NCI-H1694 treated with DMSO at 0.1 percent for 48 hours (cell line): ENCODE measurements around the gene MANBA.

ENCODE experiments used
- DNase-seq: peaks from one replicate; lab custom pipeline; 2025; lab: John Stamatoyannopoulos, UW

Gene MANBA

DNA sequence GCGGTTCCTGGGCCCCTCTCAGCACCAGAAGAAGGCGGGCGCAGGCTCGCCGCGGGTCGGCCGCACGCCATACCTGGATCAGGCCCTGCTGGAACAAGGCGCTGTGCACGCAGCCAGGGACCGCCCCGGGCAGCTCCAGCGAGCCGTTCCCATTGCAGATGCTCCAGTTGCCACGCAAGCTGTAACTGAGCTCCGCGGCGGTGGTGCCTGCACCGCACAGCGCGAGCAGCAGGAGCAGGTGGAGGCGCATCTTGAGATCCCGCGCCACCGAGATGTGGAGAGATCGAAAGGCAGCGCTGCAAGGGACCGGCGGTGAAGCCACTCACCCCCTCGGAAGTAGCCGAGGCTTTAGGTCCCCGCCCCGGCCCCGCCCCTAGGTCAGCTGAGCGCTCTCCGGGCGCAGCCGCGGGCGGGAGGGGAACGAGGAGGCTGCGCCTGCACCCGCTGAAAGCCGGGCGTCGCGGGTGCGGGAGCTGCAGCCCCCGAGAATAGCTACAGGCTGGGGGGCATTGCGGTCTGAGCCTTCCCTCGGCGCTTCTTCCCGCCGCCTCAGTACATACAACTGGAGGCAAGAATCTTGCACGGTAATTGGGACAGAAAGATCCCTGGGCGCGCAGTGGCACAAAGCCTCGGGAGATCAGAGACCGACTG is at the start of gene MANBA:
Gene MANBA (minus strand): TSS at position 324 of the 651 bp plus-strand sequence. CDS start 74 bp downstream, at position 250.
- peak; percentile 67 for DNase-seq

DNA sequence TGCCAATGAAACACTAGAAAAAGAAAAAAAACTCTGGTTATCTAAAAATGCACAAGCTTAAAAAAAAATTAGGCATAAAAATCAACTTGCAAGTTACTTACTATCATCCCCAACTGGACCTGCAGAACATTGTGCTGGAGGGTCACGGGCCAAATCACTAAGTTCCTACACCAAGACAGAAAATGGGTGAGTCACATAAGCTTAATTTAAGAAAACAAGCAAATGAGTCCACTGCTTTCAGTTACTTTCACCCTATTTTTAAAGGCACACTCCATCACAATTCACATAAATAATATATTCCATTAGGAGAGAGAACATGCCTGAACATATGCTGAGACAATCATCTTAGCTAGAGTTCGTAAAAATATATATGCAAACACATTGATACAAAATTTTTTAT is 48.9 kb upstream of the MANBA start:
- no peak for DNase-seq

DNA sequence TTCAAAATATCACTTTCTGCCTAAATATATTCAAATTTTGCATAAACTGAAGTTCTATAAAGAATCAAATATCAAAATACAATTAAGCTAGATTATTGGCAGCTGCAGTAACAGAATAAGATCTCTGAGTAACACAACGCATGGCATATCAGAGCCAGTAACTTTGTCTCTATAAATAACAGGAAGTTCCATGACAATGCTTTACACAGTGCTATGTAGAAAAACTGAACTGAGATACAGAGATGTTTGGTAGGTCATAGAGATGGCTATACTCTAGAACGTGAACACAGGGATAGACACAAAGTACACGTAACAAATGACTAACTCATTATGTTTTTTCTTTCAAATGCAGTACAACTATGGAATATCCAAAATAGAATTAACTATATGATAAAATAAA is 48.4 kb upstream of the MANBA start:
- no peak for DNase-seq

DNA sequence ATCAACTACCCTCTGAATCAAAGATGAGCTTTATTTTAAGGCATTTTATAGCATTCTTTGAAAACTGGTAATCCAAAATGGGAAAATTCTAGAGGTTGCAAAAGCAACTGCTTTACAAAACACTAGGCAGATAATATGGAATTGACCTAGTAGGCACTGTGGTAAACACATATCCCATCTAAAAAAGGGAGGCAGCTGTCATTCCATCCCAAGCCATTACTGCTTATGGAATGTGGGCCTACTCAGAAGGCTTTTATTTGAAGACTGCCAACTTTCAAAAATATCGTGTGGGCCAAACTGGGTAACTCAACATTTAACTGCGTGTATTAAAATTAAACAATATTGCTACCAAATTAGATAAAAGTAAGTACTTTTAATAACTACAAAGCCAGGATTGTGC is 47.2 kb upstream of the MANBA start:
- DNase-seq: no peak

DNA sequence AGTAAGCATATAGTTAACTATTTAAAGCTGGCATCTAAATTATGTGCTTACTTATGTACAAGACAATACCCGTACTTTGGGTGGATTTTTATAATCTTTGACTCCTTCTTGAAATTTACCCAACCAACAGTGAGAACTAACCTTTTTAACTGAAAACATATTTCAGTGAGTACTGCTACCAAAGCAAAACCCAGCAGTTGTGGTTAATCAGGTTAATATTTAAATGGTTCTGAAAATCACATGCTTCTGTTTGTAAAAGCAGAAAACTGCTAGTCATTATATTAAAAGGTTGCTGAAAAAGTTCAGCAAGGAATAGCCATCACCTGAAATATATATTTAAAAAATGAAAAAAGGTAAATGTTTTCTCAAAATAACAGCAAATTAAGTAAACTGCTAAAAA is 46.6 kb upstream of the MANBA start:
- DNase-seq: no peak

DNA sequence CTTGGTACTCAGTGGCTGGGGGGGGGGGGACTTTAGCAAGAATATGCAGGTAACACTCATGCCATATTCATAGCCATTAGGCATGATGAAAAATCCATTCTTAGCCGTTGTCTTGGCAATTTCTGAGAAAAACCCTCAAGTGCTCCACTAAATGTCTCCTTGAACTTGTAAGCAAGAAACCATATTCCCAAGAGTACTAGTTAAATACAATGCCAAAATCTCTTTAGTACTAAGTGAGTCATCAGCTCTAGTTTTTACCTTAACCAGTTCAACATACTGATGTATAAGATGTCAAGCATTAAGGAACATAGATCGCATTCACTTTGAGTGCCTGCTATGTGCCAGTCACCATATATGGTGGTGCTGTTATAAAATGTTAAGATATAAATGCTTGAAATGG is 39.0 kb upstream of the MANBA start:
- no peak for DNase-seq

DNA sequence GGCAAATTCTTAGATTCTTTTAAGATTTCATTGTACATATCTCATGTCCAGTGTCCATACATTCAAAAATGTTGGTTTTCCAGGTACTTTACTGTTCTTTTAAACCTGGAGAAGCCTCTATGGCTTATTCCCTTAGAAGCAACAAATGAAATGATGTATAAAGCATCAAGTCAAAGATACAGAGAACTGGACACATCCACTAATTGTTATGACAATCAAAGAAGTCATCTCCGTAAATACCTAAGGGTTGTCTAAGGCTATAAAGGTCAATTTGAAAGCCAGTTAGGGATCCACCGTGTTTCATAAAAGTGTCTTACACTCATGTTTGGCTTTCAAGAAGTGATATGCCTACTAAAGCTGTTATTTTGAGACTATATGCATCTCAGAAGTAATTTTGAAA is 34.2 kb upstream of the MANBA start:
- DNase-seq: no peak

DNA sequence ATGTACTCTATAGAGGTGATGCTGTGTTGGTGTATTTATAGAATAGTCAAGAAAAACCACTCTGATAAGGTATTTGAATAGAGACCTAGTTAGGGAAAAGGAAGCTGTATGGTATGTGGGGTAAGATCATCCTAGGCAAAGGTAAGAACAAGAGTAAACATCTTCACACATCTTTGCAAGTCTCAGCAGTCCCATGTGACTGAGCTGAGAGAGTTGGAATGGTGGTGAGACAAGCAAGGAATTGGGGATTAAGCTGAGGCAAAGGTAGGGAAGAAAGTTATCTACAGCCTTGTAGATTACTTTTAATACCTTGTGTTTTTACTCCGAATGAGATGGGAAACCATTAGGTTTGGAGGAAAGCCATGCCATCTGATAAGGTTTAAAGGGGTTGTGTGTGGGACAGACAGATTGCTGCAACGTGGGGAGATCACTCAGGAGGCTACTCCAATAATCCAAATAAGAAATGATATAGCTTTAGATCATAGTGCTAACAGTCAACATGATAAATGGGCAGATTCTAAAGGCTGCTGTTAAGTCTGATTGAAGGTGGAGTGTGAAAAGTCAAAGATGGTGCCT is 31.7 kb upstream of the MANBA start:
- no peak for DNase-seq

DNA sequence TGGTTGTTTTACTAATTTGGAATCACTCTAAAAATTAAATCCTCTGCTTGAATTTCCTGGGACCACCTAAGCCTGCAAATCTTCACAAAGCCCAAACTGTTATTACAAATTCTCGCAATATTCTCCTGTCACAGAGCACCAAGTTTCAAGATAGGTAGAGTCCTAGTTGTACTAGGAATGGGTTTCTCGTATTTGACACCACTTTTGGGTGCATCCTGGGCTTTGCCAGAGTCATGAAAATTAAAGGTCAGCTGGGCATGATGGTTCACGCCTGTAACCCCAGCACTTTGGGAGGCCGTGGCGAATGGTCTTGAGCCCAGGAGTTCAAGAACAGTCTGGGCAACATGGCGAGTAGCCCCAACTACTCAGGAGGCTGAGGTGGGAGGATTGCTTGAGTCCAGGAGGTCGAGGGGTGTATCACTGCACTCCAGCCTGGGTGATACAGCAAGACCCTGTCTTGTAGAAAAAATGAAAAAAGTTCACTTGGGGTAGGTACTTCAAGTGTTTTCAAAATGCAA is 30.6 kb upstream of the MANBA start:
- no peak for DNase-seq

DNA sequence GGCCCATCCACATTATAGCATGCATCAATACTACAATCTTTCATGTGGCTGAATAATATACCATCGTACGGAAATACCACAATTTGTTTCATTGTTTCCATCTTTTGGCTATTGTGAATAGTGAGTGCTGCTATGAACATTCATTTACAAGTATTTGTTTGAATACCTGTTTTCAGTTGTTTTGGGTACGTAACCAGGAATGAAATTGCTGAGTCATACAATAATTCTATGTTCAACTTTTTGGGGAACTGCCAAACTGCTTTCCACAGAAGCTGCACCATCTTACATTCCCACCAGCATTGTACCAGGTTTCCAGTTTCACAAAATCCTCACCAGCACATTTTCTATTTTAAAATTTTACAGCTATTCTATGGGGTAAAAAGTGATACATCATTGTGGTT is 28.5 kb upstream of the MANBA start:
- DNase-seq: no peak

DNA sequence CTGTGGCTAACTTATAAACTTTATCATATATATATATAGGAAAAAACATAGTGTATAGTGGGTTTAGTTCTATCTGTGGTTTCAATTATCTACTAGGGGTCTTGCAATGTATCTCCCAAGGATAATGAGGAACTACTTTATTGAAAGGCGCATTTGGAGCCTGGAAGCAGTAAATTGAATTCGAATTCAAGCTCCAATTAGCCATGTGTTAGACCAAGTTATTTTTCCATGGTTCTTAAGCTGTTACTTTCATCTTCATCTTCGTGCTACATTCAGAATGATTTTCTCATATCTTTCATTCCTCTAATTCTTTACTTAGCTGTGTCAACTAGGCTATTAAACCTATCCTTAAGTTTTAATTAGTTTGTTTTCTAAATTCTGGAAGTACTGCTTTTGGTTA is 27.2 kb upstream of the MANBA start:
- DNase-seq: no peak

DNA sequence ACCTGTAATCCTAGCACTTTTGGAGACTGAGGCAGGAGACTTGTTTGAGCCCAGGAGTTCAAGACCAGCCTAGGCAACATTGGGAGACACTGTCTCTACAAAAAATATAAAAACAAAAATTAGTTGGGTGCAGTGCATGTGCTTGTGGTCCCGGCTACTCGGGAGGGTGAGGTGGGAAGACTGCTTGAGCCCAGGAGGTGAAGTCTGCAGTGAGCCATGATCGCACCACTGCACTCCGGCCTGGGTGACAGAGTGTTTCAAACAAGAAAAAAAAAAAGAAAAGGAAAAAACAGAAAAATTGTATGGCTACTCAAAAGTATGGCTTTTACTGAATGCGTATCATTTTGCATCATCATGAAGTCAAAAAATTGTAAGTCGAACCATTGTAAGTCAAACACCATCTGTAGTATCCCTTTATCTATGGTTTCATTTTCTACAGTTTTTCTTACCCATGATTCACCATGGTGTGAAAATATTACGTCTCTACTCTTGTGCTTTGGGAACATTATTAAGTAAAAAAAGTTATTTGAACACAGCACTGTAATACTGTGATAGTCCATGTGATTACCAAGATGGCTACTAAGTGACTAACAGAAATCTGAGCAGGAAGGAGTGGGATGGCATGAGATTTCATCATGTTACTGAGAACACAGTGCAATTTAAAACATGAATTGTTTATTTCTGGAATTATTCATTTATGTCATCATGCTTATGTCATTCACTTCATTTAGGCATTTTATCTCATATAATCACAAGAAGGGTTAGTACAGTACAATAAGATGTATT is 26.5 kb upstream of the MANBA start:
- no peak for DNase-seq

DNA sequence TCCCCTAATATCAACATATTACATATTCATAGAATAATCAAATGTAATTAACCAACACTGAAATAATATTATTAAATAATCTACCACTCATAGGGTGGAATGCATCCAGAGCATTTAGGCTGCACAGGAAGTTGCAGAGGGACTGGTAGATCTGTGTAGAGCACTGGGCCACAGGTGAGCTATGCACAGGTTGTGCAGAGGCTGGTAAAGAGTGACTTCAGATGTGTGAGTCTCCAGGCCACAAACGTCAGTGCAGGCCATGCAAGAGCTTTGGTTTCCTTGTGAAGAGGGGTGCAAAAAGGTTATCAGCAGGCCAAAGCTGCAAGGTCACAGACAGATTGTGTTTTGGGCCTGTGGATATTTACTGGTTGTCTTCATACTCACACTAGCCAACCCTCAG is 25.5 kb upstream of the MANBA start:
- DNase-seq: no peak

DNA sequence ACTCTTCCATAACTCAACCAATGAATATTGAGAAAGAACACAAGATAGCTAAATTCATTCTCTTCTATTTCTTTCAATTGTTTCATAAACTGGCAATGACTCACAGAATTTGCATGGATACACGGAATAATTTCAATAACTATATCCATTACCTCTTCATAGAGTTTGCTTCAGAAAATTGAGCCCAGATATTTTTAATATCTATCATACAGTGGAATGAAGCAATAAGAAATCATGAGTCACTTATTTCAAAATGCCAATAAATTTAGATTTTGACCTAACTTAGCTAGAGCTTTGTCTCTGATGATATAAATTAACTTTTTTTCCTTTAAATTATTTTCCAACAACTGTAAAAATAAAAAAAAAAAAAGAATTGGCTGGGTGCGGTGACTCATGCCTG is 22.2 kb upstream of the MANBA start:
- DNase-seq: no peak

DNA sequence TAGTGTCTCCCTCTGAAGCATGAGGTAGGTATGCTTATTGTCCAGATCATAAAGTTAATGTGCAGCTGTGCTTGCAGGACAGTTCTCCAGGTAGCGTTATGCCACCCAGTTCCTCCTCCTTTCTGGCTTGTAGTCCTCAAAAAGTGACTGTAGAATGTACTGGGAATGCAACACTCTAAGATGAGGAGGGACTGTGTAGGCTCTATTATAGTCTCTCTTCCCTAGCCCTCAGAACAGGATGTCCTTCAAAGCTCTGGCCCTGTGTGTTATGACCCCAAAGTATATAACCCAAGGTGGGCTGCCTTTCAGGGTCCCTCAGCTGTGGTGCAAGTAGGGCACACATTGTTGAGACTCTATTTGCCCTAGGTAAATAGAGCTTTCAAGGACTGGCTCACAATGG is 20.8 kb upstream of the MANBA start:
- no peak for DNase-seq

DNA sequence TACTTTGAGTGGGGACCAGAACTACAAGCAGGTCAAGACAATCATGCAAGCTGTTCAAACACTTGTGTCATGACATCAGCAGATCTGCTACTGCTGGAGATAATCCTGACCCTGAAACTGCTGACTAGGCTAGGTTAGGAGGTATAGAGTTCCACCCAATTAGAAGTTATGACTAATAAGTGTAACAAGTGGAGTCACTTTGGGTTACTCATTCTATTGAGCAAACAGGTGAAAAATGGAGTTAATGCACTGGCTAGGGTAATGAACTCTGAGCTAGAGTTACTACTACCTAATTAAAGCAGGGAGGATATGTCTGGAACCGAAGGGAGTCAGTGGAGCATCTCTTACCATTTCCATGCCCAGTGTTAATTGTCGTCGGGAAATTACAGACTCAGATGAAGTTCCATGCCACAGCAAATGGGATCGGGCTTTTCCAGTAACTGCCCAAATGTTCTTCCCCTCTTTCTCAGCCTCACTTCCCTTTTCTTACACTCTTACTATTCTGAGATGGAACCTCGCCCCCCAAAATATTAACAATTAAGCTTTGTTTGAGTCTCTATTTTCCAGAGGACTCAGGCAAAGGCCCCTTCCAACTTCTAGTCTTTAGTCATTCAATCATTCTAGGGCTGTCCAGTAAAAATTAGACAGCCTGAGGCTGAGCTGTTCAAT is 19.8 kb upstream of the MANBA start:
- DNase-seq: no peak

DNA sequence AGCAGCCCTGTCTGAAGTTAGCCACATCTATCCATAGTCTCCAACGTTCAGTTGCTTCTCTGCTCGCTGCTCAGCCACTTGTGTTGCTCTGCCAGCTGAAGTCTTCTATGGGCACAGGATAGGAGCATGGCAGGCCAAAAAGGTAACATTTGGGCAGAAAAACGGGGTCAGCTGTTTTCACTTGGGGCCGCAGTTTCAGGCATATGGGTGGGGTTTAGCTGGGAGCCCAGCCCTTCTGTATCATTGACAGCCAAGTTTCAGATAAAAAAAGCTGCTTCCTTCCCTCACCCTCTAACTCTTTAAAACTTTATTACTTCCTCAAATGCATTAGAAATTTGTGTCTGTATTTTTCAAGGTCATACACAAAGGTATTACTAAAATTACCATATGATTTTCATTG is 18.4 kb upstream of the MANBA start:
- no peak for DNase-seq

DNA sequence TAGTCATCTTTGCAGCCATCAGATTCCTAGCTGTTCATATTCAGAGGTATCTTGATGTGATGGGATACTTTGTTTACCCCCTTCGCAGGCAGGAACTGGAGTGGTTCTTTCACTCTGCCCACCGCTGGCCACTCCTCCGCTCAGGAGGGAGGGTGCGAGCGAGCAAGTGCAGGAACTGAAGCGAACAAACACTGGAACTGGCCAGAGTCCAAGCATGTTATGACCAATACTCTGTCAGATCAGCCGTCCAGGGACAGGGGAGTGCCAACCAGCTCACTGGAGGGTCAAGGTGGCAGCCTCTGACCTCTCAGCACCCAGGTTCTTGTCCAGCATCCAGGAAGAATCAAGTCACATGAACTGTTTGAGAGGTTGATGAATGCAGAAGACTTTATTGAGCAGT is 18.0 kb upstream of the MANBA start:
- DNase-seq: no peak

DNA sequence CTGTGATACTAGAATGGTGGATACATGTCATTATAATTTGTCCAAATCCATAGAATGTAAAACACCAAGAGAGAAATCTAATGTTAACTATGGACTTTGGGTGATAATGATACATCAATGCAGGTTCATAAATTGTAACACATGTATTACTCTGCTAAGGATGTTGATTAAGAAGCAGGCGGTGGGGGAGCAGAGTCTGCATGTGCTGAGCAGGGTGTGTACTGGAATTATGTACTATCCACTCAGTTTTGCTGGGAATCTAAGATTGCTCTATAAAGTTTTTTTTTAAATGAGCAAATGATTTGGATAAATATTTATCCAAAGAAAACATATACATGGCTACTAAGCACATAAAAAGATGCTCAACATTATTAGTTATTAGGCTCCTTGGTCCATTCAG is 15.0 kb upstream of the MANBA start:
- no peak for DNase-seq

DNA sequence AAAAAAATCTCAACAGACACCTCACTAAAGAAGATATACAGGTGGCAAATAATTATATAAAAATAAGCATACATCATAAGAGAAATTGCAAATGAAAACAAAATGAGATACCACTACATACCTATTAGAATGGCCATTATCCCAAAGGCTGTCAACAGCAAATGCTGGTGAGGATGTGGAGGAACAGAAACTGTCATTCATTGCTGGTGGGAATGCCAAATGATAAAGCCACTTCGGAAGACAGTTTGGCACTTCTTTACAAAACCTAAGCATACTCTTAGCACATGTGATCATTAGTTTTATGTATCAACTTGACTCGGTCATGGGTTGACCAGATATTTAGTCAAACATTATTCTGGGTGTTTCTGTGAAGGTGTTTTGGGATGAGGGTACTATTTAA is 13.5 kb upstream of the MANBA start:
- DNase-seq: no peak

DNA sequence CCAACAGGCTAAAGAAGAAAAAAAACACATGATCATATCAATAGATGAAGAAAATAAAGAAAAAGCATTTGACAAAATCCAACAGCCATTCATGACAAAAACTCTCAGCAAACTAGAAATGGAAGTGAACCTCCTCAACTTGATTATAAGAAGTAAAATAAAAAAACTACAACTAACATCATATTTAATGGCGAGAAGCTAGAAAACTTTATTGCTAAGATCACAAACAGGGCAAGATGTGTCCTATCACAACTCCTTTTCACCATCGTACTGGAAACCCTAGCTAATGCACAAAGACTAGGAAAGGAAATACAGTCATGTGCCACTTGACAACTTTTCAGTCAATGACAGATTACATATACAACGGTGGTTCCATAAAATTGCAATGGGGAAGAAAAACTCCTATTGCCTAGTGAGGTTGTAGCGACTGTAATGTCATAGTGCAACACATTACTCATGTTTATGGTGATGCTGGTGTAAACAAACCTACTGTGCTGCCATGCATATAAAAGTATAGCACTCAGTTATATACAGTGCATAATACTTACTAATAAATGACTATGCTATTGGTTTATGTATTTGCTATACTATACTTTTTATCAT is 12.1 kb upstream of the MANBA start:
- DNase-seq: no peak

DNA sequence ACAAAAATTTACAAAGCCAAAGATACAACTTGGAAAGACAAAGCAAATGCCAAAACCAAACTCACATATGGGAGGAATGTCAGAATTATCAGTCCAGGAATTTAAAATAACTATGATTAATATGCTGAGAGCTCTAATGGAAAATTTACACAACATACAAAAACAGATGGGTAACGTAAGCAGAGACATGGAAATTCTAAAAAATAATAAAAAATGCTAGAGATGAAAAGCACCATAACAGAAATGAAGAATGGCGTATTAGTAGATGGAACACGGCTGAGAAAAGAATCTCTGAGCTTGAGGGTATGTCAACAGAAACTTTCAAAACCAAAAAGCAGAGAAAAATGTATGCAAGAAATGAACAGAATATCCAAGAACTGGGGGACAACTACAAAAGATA is 4.1 kb upstream of the MANBA start:
- no peak for DNase-seq
